H9 (cell line): ENCODE results near the gene RPUSD3. TPM values are rescaled to one million over a fixed set of nuclear protein-coding genes. Genes with fewer than 3 reads are reported as not detected.

Source experiments
- DNase-seq: peaks from one replicate; pipeline ENCODE4 v3.0.0-alpha.2; 2017
- H2AFZ ChIP-seq: one replicate; pipeline ENCODE4 v1.6.1; 2013; ENCODE audit warnings: mild to moderate bottlenecking, low read length, control low read depth, moderate library complexity
- H2AK5ac ChIP-seq: 2 replicates; pipeline ENCODE4 v1.6.1; 2013; ENCODE audit warnings: low read length, control low read depth, mixed read lengths; ENCODE audit not compliant: insufficient read length
- H2BK120ac ChIP-seq: one replicate; pipeline ENCODE4 v1.6.1; 2013; ENCODE audit warnings: low read depth, mild to moderate bottlenecking, low read length, control low read depth, inconsistent platforms; ENCODE audit not compliant: poor library complexity, severe bottlenecking
- H2BK12ac ChIP-seq: 2 replicates; pipeline ENCODE4 v1.6.1; 2013; ENCODE audit warnings: low read length, control low read depth, mixed read lengths, low read depth; ENCODE audit not compliant: insufficient read length
- H2BK15ac ChIP-seq: 2 replicates; pipeline ENCODE4 v1.6.1; 2013; ENCODE audit warnings: low read depth, low read length, control low read depth
- H2BK20ac ChIP-seq: one replicate; pipeline ENCODE4 v1.6.1; 2013; ENCODE audit warnings: low read depth, mild to moderate bottlenecking, low read length, control low read depth, inconsistent platforms; ENCODE audit not compliant: poor library complexity, severe bottlenecking
- H2BK5ac ChIP-seq: 2 replicates; pipeline ENCODE4 v1.6.1; 2013; ENCODE audit warnings: low read length, control low read depth, mixed read lengths; ENCODE audit not compliant: insufficient read length
- H3K14ac ChIP-seq: 2 replicates; pipeline ENCODE4 v1.6.1; 2013; ENCODE audit warnings: low read length, control low read depth; ENCODE audit not compliant: insufficient read depth
- H3K18ac ChIP-seq: 2 replicates; pipeline ENCODE4 v1.6.1; 2013; ENCODE audit warnings: low read depth, mild to moderate bottlenecking, mixed read lengths, low read length, control low read depth; ENCODE audit not compliant: insufficient read length
- H3K23ac ChIP-seq: 2 replicates; pipeline ENCODE4 v1.6.1; 2013; ENCODE audit warnings: low read length, control low read depth, mixed read lengths, low read depth; ENCODE audit not compliant: insufficient read length
- H3K23me2 ChIP-seq: 2 replicates; pipeline ENCODE4 v1.6.1; 2013; ENCODE audit warnings: low read depth, mild to moderate bottlenecking, mixed read lengths, low read length, control low read depth; ENCODE audit not compliant: insufficient read length, poor library complexity, severe bottlenecking
- H3K27ac ChIP-seq: 2 replicates; pipeline ENCODE4 v1.5.1; 2013; ENCODE audit warnings: low read length, control low read depth, mixed read lengths, low read depth; ENCODE audit not compliant: insufficient read length
- H3K27me3 ChIP-seq: 2 replicates; pipeline ENCODE4 v1.6.1; 2013; ENCODE audit warnings: low read length, control low read depth, inconsistent platforms; ENCODE audit not compliant: insufficient read depth
- H3K4ac ChIP-seq: 2 replicates; pipeline ENCODE4 v1.6.1; 2013; ENCODE audit warnings: low read depth, mild to moderate bottlenecking, control low read depth, inconsistent platforms, low read length, moderate library complexity
- H3K4me1 ChIP-seq: 2 replicates; pipeline ENCODE4 v1.6.1; 2013; ENCODE audit warnings: low read length, control low read depth, inconsistent platforms; ENCODE audit not compliant: insufficient read depth
- H3K4me2 ChIP-seq: 2 replicates; pipeline ENCODE4 v1.6.1; 2013; ENCODE audit warnings: low read length, control low read depth, mixed read lengths; ENCODE audit not compliant: insufficient read length, insufficient read depth
- H3K56ac ChIP-seq: 2 replicates; pipeline ENCODE4 v1.6.1; 2013; ENCODE audit warnings: low read depth, mild to moderate bottlenecking, mixed read lengths, low read length, control low read depth; ENCODE audit not compliant: insufficient read length
- H3K79me1 ChIP-seq: 2 replicates; pipeline ENCODE4 v1.6.1; 2013; ENCODE audit warnings: low read depth, mild to moderate bottlenecking, moderate library complexity, low read length, control low read depth, inconsistent platforms; ENCODE audit not compliant: insufficient read depth, poor library complexity, severe bottlenecking
- H3K79me2 ChIP-seq: 2 replicates; pipeline ENCODE4 v1.6.1; 2013; ENCODE audit warnings: low read length, control low read depth, inconsistent platforms; ENCODE audit not compliant: insufficient read depth
- H3K9ac ChIP-seq: 2 replicates; pipeline ENCODE4 v1.6.1; 2013; ENCODE audit warnings: low read length, control low read depth, mixed read lengths; ENCODE audit not compliant: insufficient read length; ENCODE audit errors: extremely low read depth
- H3K9me3 ChIP-seq: one replicate; pipeline ENCODE4 v1.6.1; 2013; ENCODE audit warnings: low read depth, low read length, inconsistent platforms; ENCODE audit not compliant: control insufficient read depth
- H3T11ph ChIP-seq: one replicate; pipeline ENCODE4 v1.6.1; 2013; ENCODE audit warnings: mild to moderate bottlenecking, low read length, control low read depth, inconsistent platforms
- H4K20me1 ChIP-seq: one replicate; pipeline ENCODE4 v1.6.1; 2013; ENCODE audit not compliant: control insufficient read depth, insufficient read length, insufficient read depth
- H4K5ac ChIP-seq: 2 replicates; pipeline ENCODE4 v1.6.1; 2013; ENCODE audit warnings: low read depth, mild to moderate bottlenecking, mixed read lengths, low read length, control low read depth; ENCODE audit not compliant: insufficient read length
- H4K8ac ChIP-seq: replicated peaks from 2 replicates; pipeline ENCODE4 v1.6.1; 2013; ENCODE audit warnings: low read length, control low read depth, mixed read lengths, low read depth; ENCODE audit not compliant: insufficient read length
- H4K91ac ChIP-seq: 2 replicates; pipeline ENCODE4 v1.6.1; 2013; ENCODE audit warnings: low read depth, mild to moderate bottlenecking, moderate library complexity, mixed read lengths, low read length, control low read depth; ENCODE audit not compliant: insufficient read length
- H3K27ac Mint-ChIP-seq, 3 experiments: 2 replicates in 2 of 3; 3 replicates in 1 of 3; pipeline ENCODE4 v1.8.0; 2020 to 2021; ENCODE audit warnings: mixed read lengths in 3 of 3, mild to moderate bottlenecking in 1 of 3, moderate library complexity in 1 of 3
- H3K27me3 Mint-ChIP-seq: 2 replicates; pipeline ENCODE4 v1.8.0; 2021; ENCODE audit warnings: low read depth, mild to moderate bottlenecking, moderate library complexity, mixed read lengths
- H3K36me3 Mint-ChIP-seq, 3 experiments: 2 replicates in 2 of 3; 3 replicates in 1 of 3; pipeline ENCODE4 v1.8.0; 2020 to 2021; ENCODE audit warnings: low read depth in 3 of 3, mixed read lengths in 3 of 3; ENCODE audit not compliant: insufficient read depth in 1 of 3
- H3K4me1 Mint-ChIP-seq, 2 experiments: 2 replicates each; pipeline ENCODE4 v1.8.0; 2020; ENCODE audit warnings: mixed read lengths in 2 of 2
- H3K4me3 Mint-ChIP-seq, 2 experiments: 2 replicates in 1 of 2; 3 replicates in 1 of 2; pipeline ENCODE4 v1.8.0; 2020 to 2021; ENCODE audit warnings: mild to moderate bottlenecking in 2 of 2, mixed read lengths in 2 of 2, moderate library complexity in 1 of 2
- H3K9me3 Mint-ChIP-seq, 2 experiments: 2 replicates in 1 of 2; 3 replicates in 1 of 2; pipeline ENCODE4 v1.8.0; 2020; ENCODE audit warnings: mild to moderate bottlenecking in 2 of 2, mixed read lengths in 2 of 2, moderate library complexity in 1 of 2
- CTCF ChIP-seq: fragments of 200-600 bp; sonication (generic); conservative IDR thresholded peaks from 3 replicates; pipeline ENCODE4 v1.8.0; 2021; ENCODE audit warnings: antibody characterized with exemption, mild to moderate bottlenecking
- WGBS: extraction: QIAGEN DNeasy Blood & Tissue Kit; methylation state at CpG from one replicate; pipeline ENCODE4 v1.1.7; 2013; ENCODE audit warnings: missing lambda C conversion rate, low lambda C conversion rate, mixed read lengths; ENCODE audit not compliant: insufficient read length; ENCODE audit errors: extremely low coverage; 5-methylcytosine and 5-hydroxymethylcytosine counted together
- total RNA-seq: library from RNA; stranded (reverse); gene quantifications from 2 replicates; pipeline ENCODE4 v1.2.1, GENCODE V29; 2021

RPUSD3 gene
- total RNA-seq, 1 experiment from 2014 or later: 59.5 TPM

DNA sequence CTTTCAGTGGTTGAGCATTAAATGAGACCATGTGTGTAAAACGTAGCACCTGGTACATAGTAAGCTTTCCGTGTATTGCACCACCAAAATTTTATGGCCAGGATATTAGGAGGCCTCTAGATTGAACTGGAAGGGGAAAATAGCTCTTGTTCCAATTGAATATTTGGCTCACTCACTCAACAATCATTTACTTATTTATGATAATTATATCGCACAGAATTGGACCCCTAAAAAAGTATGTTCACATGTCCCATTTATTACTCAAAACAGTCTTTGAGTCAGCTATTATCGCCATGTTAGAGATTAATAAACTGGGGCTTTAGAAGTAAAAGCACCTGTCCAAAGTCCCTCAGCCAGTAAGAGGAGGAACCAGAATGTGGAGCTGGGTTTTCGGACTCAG lies 38.8 kb downstream of the RPUSD3 start:
- no peak overlapping the region for H2BK15ac ChIP-seq
- WGBS: no CpG with 5 or more reads among the region's 5 CpGs
- no peak overlapping the region for H3K27ac Mint-ChIP-seq

More for the DNA sequence above, 38.8 kb downstream of the RPUSD3 start:
- no peak overlapping the region for H3K27ac ChIP-seq
- no peak overlapping the region for H2BK5ac ChIP-seq
- H2BK12ac ChIP-seq: no peak overlapping the region
- H3K36me3 Mint-ChIP-seq: peaks cover 40 to 66% (median 59%) of the 10 kb centered on the region in 3 experiments; a peak in 6 of 7 replicates
- H4K5ac ChIP-seq: no peak overlapping the region
- H3K9me3 ChIP-seq: no peaks in the 10 kb centered on the region
- H3K23ac ChIP-seq: no peak overlapping the region
- no peak overlapping the region for H3K4ac ChIP-seq
- no peak overlapping the region for H3K18ac ChIP-seq
- no peak overlapping the region for H2BK20ac ChIP-seq
- no peaks in the 10 kb centered on the region for H4K20me1 ChIP-seq
- no peak overlapping the region for H2AFZ ChIP-seq
- H3K79me2 ChIP-seq: no peaks in the 10 kb centered on the region
- no peaks in the 10 kb centered on the region for H3K79me1 ChIP-seq
- no peak overlapping the region for H3K4me3 Mint-ChIP-seq
- H3K4me2 ChIP-seq: no peak overlapping the region
- H3K4me1 ChIP-seq: no peaks in the 10 kb centered on the region
- no peak for TF ChIP-seq CTCF
- H4K8ac ChIP-seq: no peak overlapping the region
- no peak overlapping the region for H3K56ac ChIP-seq
- peaks cover 1% of the 10 kb centered on the region for H3K23me2 ChIP-seq
- no peak for DNase-seq
- no peak overlapping the region for H3K9ac ChIP-seq
- no peaks in the 10 kb centered on the region for H3K27me3 ChIP-seq
- no peak overlapping the region for H3T11ph ChIP-seq
- no peak overlapping the region for H4K91ac ChIP-seq
- no peak overlapping the region for H3K14ac ChIP-seq
- peaks cover 13% of the 10 kb centered on the region in 2 experiments for H3K4me1 Mint-ChIP-seq
- H3K9me3 Mint-ChIP-seq: no peaks in the 10 kb centered on the region
- H3K27me3 Mint-ChIP-seq: no peaks in the 10 kb centered on the region
- H2AK5ac ChIP-seq: no peak overlapping the region
- H2BK120ac ChIP-seq: no peak overlapping the region
